Ishikawa (cell line): ENCODE results near the gene SOX5.

Experiments
- EGR1 ChIP-seq: IDR thresholded peaks from 2 replicates; pipeline ENCODE4 v1.6.1; 2012
- EP300 ChIP-seq: IDR thresholded peaks from 2 replicates; pipeline ENCODE4 v1.6.1; 2012; ENCODE audit warnings: borderline replicate concordance
- MAX ChIP-seq: IDR thresholded peaks from 2 replicates; pipeline ENCODE4 v1.6.1; 2012
- NFIC ChIP-seq: IDR thresholded peaks from 2 replicates; pipeline ENCODE4 v1.6.1; 2012
- RAD21 ChIP-seq: IDR thresholded peaks from 2 replicates; pipeline ENCODE4 v1.6.1; 2012; ENCODE audit warnings: low read depth
- REST ChIP-seq: IDR thresholded peaks from 2 replicates; pipeline ENCODE4 v1.6.1; 2012; ENCODE audit warnings: low read depth, mild to moderate bottlenecking
- TAF1 ChIP-seq: IDR thresholded peaks from 2 replicates; pipeline ENCODE4 v1.6.1; 2012; ENCODE audit warnings: low read depth, mild to moderate bottlenecking
- TCF12 ChIP-seq: IDR thresholded peaks from 2 replicates; pipeline ENCODE4 v1.6.1; 2012; ENCODE audit warnings: low read depth
- TEAD4 ChIP-seq: IDR thresholded peaks from 2 replicates; pipeline ENCODE4 v1.6.1; 2012
- YY1 ChIP-seq: IDR thresholded peaks from 2 replicates; pipeline ENCODE4 v1.6.1; 2012; ENCODE audit warnings: low read depth

GRCh38 chr12:23909551-23909950 is 39.9 kb downstream of the SOX5 start:
- TF ChIP-seq YY1 (no peak), TAF1 (no peak), RAD21 (no peak), EGR1 (no peak), REST (no peak), NFIC (no peak), TCF12 (no peak), MAX (no peak), EP300 (no peak), TEAD4 (no peak)
